ENCODE results near the gene ATP5PO.

The ATP5PO gene

GRCh38 chr21:33890187-33890586 is 25.4 kb downstream of the ATP5PO start:
- no peak for TF ChIP-seq CTCF (IDR thresholded peaks at IDR 0.05; ENCODE audit: control extremely low read depth, extremely low read depth, low read depth, missing control alignments)
- POLR2A ChIA-PET: no interaction called here
- CTCF ChIA-PET: interaction anchor here (1.0 kb wide), 1 partner anchor 10 kb away, joined by 3 read pairs; no protein-coding TSS in a partner anchor
- DNase-seq (ENCODE audit: extremely low spot score): no peak

- CTCF ChIA-PET: no interaction called here
- POLR2A ChIA-PET: no interaction called here
- no peak for TF ChIP-seq CTCF (IDR thresholded peaks at IDR 0.05; ENCODE audit: control extremely low read depth, extremely low read depth, low read depth, missing control alignments)
- no peak for DNase-seq (ENCODE audit: extremely low spot score)
Observed at GRCh38 chr21:33886321-33886720, 29.3 kb downstream of the ATP5PO start.

- ChIA-PET POLR2A (no interaction called here), CTCF (no interaction called here)
- no peak for DNase-seq (ENCODE audit: extremely low spot score)
Observed at GRCh38 chr21:33885172-33885514, 30.5 kb downstream of the ATP5PO start.

GRCh38 chr21:33884376-33885171 is 31.0 kb downstream of the ATP5PO start:
- no peak for DNase-seq (ENCODE audit: extremely low spot score)
- ChIA-PET POLR2A (interaction anchor here (0.7 kb wide), 1 partner anchor 244 kb away, joined by 5 read pairs; no protein-coding TSS in a partner anchor), CTCF (no interaction called here)
- no peak for TF ChIP-seq CTCF (IDR thresholded peaks at IDR 0.05; ENCODE audit: control extremely low read depth, extremely low read depth, low read depth, missing control alignments)

More at GRCh38 chr21:33885172-33885514, 30.5 kb downstream of the ATP5PO start:
- no peak for TF ChIP-seq CTCF (IDR thresholded peaks at IDR 0.05; ENCODE audit: control extremely low read depth, extremely low read depth, low read depth, missing control alignments)

GRCh38 chr21:33883118-33883517 is 32.5 kb downstream of the ATP5PO start:
- no peak for DNase-seq (ENCODE audit: extremely low spot score)
- CTCF ChIA-PET: no interaction called here
- POLR2A ChIA-PET: no interaction called here
- no peak for TF ChIP-seq CTCF (IDR thresholded peaks at IDR 0.05; ENCODE audit: control extremely low read depth, extremely low read depth, low read depth, missing control alignments)

- CTCF ChIA-PET: no interaction called here
- no peak for TF ChIP-seq CTCF (IDR thresholded peaks at IDR 0.05; ENCODE audit: control extremely low read depth, extremely low read depth, low read depth, missing control alignments)
- no peak for DNase-seq (ENCODE audit: extremely low spot score)
- POLR2A ChIA-PET: no interaction called here
Observed at GRCh38 chr21:33881689-33882440, 33.7 kb downstream of the ATP5PO start.
